HG03280 (cell line): ENCODE measurements around the gene FAF2.

Experiments
- ATAC-seq: cut with Tn5 transposase; IDR thresholded peaks from one replicate; pipeline ENCODE4 v1.9.1; 2021; ENCODE audit warnings: mild to moderate bottlenecking, moderate library complexity; ENCODE audit not compliant: unreplicated experiment

Gene FAF2

DNA sequence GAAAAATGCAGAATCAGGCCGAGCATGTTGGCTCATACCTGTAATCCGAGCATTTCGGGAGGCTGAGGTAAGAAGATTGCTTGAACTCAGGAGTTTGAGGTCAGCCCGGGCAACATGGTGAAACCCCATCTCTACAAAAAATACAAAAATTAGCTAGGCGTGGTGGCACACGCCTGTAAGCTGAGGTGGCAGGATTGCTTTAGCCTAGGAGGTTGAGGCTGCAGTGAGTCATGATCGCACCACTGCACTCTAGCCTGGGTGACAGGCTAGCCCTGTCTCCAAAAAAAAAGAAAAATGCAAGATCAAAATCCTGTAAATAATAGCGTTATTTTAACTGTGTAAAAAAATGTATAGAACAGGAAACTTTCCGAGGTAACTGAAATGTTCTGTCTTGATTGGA lies 49.7 kb downstream of the FAF2 start:
- no peak for ATAC-seq

DNA sequence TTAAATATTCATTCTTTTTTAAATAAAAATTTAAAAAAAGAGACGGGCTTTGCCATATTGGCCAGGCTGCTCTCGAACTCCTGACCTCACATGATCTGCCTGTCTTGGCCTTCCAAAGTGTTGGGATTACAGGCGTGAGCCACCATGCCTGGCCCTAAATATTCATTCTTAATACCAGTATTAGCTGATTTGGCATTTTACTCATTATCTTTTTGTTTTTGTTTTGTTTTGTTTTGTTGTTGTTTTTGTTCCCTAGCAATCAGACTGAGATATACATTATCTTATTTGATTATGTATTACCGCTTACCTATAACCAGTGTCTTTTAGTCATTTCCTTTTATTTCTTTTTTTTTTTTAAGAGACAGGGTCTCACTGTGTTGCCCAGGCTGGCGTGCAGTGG lies 51.1 kb downstream of the FAF2 start:
- no peak for ATAC-seq

DNA sequence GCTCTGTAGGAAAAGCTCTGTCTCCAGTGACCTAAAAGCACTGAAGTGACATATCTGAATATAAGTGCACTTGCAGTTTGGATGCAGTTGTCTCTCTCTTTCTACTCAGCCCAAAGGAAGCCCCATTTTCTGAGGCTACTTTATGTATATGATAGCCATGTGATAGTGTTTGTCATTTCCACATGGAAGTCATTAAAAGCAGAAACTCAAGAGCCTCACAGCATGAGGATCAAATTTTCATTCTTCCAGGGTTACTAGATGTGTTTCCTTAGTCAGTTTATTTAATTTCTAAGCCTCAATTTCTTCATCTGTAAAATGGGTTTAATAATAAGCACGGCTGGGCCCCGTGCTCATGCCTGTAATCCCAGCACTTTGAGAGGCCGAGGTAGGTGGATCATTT lies 52.3 kb downstream of the FAF2 start:
- no peak for ATAC-seq

DNA sequence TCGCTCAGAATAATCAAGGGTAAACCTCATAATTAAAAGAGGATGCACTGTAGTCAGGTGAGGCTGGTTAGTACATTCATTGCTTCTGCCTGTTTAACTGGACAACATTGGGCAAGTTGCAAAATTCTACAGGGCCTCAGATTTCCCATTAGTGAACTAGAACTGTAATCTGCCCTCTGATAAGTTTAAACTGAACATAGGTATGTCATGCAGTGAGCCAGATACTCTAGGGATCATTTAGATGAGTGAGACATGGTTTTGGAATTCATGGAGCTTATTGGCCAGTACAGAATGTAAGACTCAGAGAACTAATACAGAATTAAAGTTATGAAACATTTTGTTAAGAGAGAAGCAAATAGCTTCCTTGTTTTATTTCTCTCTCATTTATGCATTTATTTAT lies 53.1 kb downstream of the FAF2 start:
- no peak for ATAC-seq

DNA sequence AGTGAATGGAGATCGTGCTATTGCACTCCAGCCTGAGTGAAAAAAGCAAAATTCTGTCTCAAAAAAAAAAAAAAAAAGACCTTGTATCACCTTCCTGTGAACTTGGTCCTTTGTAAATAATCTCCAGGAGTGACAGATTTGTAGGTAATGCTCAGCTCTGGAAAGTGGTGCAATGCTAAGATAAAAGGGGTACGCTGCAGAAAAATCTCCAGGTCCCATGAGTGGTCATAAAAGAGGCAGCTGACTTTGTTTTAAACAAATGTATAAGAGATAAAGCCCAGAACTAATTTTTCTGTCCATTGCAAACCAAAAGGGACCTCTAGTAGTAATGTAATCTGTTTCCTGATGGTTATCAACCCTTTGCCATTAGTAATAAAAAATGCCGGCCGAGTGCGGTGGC lies 55.3 kb downstream of the FAF2 start:
- no peak for ATAC-seq

DNA sequence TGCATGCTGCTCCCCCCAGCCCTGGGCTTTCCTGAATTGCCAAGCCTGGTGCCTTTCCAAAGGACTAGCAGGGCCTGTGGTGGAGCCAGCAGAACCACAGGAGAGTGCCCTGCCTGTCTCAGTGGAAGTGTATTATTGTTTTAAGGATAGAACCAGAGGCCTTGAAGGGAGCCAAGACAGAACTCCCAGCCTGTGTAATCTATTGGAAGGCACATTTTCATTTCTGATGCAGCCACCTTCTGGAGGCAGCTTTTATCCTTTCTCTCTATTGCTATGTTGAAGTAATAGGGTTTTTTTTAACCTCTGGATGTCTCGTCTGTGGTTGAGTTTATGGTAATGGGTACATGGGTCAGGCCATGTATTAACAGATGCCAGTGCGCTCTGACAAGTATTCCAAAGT lies 59.7 kb downstream of the FAF2 start:
- no peak for ATAC-seq

DNA sequence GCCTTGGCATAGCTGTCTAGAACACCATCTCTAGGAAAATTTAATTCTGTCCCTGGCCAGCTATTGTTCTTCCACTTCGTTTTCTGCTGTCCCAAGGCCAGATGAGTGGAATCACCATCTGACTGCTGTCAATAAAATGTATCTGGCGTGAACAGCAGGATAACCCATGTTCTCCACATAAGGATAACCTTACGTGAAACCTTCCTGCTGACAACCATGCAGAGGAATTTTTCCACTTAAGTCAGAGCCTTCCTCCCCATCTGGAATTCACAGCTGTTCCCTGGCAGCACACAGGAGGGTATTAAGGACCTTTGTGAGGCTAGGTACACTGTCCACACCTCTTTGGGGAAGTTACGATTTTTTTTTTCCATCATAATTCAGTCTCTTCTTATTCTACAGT lies 60.4 kb downstream of the FAF2 start:
- ATAC-seq = no peak

DNA sequence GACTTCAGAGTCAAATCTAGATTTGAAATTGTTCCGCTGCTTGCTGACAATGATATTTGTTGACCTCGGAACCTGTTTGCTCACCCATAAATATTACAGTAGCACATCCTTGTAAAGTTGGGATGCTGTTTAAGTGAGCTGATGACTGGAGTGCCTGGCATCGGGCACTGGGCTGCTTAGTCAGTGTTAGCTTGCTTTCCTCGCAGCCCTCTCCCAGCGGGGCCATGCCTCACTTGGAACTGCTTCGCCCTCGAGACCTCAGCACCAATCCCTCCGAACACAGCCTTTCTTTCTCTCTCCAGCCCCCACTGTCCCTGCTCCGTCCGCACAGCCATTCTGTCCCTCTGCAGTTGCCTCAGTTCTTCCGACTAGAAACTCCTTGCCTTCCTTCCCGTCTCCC lies 65.6 kb downstream of the FAF2 start:
- no peak for ATAC-seq

DNA sequence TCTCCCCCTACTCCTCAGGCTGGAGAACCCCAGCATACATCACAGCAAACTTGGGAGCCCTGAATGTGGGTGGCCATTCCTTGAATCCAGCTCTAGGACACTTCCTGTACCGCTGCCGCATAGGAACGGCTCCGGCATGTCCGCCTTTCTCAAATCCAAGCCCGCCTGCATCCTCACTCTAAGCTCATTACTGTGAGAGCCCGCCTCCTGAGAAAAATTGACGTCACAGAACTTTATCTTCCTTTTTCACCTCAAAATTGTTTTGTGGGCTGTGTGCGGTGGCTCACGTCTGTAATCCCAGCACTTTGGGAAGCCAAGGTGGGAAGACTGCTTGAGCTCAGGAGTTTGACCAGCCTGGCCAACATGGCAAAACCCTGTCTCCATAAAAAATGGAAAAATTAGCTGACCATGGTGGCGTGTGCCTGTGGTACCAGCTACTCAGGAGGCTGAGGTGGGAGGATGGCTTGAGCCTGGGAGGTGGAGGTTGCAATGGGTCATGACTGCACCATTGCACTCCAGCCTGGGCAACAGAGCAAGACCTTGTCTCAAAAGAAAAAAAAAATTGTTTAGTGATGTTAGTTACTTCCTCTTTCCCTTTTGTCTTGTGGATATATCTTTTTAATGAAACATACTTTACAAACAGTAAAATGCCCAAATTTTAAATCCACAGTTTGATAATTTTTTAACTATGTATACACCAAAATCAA lies 66.2 kb downstream of the FAF2 start:
- no peak for ATAC-seq

DNA sequence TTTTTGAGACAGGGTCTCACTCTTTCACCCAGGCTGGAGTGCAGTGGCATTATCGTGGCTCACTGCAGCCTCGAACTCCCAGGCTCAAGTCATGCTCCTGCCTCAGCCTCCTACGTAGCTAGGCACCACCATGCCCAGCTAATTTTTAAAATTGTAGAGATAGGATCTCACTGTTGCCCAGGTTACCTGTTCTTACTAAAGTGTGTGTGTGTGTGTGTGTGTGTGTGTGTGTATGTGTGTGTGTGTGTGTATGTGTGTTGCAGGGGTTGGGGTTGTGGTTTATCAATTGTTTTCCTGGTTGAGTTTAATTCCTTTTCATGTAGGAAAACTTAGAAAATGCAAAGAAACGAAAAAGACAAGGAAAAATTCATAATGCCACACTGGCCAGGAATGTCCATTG lies 67.2 kb downstream of the FAF2 start:
- no peak for ATAC-seq

DNA sequence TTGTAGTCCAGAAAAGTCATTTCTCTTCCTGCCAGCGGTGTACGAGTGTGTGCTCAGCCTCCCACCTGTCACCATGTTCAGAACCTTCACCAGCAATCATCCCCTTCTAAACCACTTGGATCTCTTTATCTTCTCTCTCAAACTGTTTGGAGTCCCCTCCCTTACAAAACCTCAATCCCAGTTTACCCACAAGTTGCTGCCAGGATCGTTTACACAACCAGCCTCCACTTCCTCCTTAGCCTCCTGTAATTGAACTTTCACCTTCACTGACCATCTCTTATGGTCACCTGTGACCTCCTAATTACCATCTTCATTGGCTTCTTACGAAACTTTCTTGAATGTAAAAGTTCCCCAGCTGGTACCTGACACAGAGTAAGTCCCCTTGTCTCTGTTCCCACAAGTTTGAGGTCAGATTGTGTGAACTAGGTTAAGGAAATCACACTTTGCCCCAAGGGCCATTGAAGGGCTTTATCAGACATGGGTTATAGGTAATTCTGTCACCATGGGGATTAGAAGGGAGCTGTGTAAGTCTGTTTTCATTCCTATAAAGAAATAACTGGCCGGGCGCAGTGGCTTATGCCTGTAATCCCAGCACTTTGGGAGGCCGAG lies 69.0 kb downstream of the FAF2 start:
- no peak for ATAC-seq

DNA sequence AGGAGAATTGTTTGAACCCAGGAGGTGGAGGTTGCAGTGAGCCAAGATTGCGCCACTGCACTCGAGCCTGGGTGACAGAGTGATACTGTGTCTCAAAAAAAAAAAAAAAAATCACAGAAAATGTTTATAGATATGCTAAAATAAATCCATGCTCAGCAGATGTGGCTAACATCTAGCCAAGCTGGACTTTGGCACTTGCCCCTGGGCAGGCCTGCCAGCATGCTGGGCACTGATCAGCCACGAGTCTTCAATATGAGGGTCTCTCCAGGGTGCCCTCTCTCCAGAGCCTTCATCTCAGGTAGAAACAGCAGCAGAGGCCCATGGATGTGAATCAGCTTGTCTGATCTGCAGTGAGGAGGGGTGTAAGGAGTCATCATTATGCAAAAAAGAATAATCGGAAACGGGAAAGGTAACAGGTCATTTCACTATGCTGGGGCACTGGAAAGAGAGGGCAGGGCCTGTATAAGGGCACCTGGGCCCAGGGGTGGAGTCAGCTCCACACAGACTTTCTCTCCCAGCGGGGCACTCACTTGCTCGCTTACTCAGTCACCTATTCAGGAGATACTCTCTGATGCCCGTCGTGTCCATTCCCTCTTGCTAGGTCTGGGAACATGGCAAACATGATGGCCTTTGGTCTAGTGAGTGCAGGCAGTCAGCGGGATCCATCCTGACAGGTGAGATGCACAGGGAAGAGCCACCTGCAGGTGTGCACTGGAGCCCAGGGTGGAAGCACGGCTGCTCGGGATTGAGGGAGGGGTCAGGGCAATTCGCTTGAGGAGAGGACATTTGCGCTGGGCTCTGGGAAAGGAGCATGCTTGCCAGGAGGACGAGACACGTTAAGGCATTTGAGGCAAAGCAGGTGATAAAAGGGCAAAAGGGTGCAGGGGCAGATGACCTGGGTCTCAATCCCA lies 71.9 kb downstream of the FAF2 start:
- ATAC-seq = no peak

DNA sequence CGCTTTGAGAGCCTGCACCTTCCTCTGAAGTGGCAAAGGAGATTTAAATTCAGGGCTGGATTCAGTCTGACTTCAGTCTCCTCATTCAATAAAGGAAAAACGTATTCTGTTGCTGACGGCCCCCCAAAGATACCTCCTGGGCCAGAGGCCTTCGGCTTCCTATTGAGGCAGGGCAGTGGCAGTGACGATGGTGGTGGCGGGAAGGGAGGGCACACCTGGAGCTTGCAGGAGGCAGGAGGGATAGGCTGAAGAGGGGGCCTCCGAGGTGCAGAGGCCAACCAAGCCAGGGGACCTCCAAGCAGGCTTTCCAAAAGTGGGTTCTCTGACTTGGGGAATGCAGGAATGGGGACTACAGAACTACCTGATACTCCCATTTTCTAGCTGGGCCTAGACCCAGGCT lies 73.1 kb downstream of the FAF2 start:
- no peak for ATAC-seq

DNA sequence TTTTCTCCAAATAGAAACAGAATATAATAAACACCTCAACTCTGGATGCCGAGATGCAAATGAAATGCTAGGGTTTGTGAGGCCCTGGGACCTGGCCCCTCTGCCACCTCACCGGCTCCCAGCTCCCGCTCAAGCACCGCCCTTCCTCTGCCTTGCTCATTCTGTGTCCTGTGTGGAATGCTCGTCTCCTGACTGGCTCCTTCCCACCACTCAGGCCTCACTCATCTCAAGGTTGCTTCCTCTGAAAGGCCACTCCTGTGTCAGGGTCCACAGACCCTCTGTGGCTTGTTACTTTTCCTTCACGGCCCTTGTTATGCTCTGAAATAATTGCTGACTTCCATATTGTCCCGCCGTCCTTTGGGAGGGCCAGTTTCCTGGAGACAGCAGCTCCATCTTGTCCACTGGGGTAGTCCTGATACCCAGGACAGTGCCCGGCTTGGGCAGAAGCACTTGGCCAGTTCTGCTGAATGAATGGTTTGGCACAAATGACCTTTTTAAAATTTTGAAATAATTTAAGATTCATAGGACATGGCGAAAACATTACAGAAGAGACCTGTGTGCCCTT lies 73.6 kb downstream of the FAF2 start:
- ATAC-seq = no peak

DNA sequence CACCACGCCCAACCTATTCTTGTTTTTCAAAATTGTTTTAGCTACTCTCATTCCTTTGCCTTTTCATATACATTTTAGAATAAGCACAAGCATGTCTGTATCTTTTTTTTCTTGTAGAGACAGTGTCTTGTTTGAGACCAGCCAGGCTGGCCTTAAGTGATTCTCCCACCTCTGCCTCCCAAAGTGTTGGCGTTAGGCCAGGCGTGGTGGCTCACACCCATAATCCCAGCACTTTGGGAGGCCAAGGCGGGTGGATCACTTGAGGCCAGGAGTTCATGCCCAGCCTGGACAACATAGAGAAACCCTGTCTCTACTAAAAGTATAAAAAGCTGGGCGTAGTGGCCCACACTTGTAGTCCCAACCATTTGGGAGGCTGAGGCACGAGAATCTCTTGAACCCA lies 76.0 kb downstream of the FAF2 start:
- no peak for ATAC-seq

DNA sequence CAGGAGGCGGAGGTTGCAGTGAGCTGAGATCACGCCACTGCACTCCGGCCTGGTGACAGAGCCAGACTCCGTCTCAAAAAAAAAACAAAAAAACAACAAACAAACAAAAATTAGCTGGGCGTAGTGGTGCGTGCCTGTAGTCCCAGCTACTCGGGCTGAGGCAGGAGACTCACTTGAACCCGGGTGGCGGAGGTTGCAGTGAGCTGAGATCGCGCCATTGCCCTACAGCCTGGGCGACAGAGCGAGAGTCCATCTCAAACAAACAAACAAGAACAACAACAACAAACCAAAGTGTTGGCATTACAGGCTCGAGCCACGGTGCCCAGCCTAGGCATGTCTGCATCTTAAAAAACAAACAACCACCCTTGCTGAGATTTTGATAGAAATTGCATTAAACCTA lies 76.8 kb downstream of the FAF2 start:
- ATAC-seq = no peak

DNA sequence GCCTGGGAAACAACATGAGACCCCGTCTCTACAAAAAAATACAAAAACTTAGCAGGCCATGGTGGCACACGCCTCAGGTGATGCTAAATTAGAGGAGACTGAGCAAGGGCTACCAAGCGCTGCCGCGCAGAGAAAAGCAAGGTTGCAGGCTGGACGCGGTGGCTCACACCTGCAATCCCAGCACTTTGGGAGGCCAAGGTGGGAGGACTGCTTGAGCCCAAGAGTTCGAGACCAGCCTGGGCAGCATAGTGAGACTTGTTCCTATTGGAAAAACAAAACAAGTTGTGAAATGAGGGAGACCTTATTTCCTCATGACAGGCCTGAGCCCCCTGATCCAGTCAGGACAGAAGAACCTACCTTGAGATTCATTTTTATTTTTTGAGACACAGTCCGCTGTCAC lies 77.5 kb downstream of the FAF2 start:
- ATAC-seq = no peak

DNA sequence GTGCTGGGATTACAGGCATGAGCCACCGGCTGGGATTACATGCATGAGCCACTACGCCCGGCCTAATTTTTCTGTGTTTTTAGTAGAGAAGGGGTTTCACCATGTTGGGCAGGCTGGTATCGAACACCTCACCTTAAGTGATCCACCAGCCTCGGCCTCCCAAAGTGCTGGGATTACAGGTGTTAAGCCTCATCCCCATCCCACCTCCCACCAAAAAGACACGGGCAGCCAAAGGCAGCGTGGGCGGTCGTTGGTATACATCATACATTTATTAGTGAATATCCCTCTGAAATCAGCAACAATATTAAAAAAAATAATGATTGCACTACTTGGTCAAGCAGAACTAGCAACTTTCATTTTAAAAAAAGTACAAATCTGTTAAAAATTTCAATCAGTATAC lies 78.3 kb downstream of the FAF2 start:
- ATAC-seq = no peak

DNA sequence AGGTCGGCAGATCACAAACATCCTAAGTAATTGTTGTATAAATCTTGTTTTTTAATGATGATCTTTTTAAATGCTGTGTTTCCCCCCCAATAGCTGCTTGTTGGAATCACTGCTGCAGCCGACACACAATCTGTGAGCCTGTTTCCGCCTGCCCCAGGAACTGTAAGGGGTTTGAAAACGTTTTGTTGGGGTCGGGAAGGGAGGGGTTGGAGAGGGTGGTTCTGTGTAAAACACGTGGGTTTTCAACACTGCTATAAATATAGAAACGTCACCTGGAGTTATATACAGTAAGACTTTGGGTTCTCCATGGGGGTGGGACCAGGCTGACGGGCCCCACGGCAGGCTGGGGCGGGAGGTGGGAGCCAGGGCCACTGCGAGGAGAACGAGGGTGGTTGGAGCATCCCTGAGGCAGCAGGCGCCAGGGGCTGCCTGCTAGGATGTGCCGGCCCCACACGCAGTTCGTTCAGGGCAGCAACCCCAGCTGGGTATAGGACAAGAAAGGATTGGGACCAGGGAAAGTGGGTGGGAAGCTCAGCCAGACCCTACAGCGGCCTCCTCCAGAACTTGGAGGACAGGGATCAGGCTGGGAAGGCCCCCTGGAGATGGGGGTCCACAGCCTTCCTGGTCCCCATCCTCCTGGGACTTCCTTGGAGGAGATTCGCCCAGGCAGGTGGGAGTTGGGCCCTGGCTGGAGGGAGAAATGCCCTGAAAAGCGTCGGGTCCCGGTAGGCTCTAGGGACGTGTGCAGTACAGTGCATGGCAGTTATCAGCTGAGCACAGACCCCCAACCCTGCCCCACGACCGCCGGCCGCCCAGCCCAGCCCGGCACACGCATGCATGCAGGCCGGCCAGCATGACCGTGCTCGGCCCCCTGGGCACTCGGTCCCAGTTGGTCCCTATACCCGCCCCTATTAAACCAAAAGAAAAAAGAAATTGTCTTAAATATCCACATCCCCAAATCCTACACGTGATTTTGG lies 79.3 kb downstream of the FAF2 start:
- no peak for ATAC-seq

DNA sequence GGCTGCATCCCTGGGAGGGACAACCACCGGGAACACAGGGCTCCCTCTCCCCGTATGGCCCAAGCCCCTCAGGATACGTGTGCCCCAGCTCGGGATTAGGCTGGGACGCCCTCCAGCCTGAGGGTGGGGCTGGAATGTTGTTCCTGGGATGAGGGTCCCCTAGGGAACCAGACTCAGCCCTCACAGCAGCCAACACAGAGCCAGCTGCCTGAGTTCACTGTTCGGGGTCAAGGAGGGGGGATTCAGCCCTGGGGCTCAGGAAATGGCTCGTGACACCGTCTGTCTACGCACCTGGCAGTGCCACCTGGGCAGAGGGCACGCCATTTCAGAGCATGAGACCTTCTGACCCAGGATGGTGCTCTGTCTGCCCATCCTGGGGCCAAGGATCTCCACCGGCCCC lies 80.1 kb downstream of the FAF2 start:
- no peak for ATAC-seq

DNA sequence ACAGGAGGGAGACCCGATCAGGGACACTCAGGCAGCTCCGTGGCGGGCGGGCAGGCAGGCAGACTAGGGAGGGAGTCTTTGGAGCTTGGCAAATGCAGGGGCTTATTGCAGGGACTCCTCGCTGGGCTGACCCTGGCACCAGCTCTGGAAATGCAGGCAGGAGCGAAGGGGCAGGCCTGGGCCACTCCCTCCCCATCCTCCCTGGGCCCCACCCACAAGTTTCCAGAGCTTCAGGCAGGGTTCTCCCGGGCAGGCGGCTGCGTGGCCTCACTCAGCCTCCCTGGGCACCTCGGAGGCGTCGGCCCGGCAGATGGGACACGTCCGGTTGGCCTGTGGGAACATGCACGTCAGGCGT lies 80.6 kb downstream of the FAF2 start:
- ATAC-seq = no peak
